Aorta (tissue), 5 donors: ENCODE data around the gene TET2. TPM values are rescaled to one million over a fixed set of nuclear protein-coding genes. Genes with fewer than 3 reads are reported as not detected.

ENCODE experiments used
- ATAC-seq: fragments of 200-7000 bp; cut with Tn5 transposase; one replicate; pipeline ENCODE4 v1.9.1; 2022; ENCODE audit warnings: moderate library complexity; ENCODE audit not compliant: low FRiP score
- DNase-seq, 2 donors: peaks; one replicate each; pipeline ENCODE4 v3.0.0-alpha.2; 2020
- H3K27ac ChIP-seq, 2 donors: one replicate each; pipeline ENCODE4 v1.5.1; 2013; ENCODE audit warnings: low read length in 2 of 2, mild to moderate bottlenecking in 2 of 2, moderate library complexity in 2 of 2, control low read depth in 1 of 2, inconsistent platforms in 1 of 2, low read depth in 1 of 2
- H3K27me3 ChIP-seq, 2 donors: one replicate each; pipeline ENCODE4 v1.6.1; 2013; ENCODE audit warnings: control low read depth in 1 of 2, low read length in 1 of 2, mild to moderate bottlenecking in 1 of 2, moderate library complexity in 1 of 2; ENCODE audit not compliant: insufficient read depth in 2 of 2, control insufficient read depth in 1 of 2
- H3K36me3 ChIP-seq, 2 donors: one replicate each; pipeline ENCODE4 v1.6.1; 2013; ENCODE audit warnings: control low read depth in 1 of 2, low read length in 1 of 2, mild to moderate bottlenecking in 1 of 2; ENCODE audit not compliant: insufficient read depth in 2 of 2, control insufficient read depth in 1 of 2
- H3K4me1 ChIP-seq, 2 donors: one replicate each; pipeline ENCODE4 v1.6.1; 2013; ENCODE audit warnings: low read length in 2 of 2, control low read depth in 1 of 2, mild to moderate bottlenecking in 1 of 2, moderate library complexity in 1 of 2; ENCODE audit not compliant: insufficient read depth in 2 of 2, control insufficient read depth in 1 of 2
- H3K4me3 ChIP-seq, 2 donors: one replicate each; pipeline ENCODE4 v1.5.1; 2013; ENCODE audit warnings: low read length in 2 of 2, control low read depth in 1 of 2, mild to moderate bottlenecking in 1 of 2
- H3K9me3 ChIP-seq: one replicate; pipeline ENCODE4 v1.6.1; 2013; ENCODE audit warnings: mild to moderate bottlenecking, low read length; ENCODE audit not compliant: control insufficient read depth
- WGBS, 2 donors: extraction: QIAGEN DNeasy Blood & Tissue Kit; methylation state at CpG; one replicate each; pipeline ENCODE4 v1.1.7; 2013; 5-methylcytosine and 5-hydroxymethylcytosine counted together
- intact Hi-C, 2 donors: fragments of 100-400 bp; cut with DNase I; formaldehyde crosslinking; loops; one replicate each; pipeline versions ENCODE4 v1.14.2 to v1.15.0; 2022
- polyA plus RNA-seq, 2 donors: library from polyadenylated mRNA; stranded (reverse); fragments of 200-250 nt; gene quantifications; one replicate each; pipeline ENCODE4 v1.2.3, GENCODE V29; 2013
- total RNA-seq, 2 donors: library from RNA; stranded (reverse); fragmentation: NEBNext Ultra II Directional; extraction: Animal tissue kit (Norgen Biotek cat#: 25700); gene quantifications; one replicate each; pipeline ENCODE4 v1.2.1, GENCODE V29; 2021
- donor health status: healthy with polysubstance abuse.
- donor health status: Bipolar disorder and iron deficiency.
- donor health status: DM: no; HTN: no; CAD: no.
- donor health status: DM: no; HTN: no; CAD: no.
- donor health status: DM: yes; HTN: yes; CAD: no.

TET2 gene
- total and polyA plus RNA-seq, 4 donors: 2.0 to 40.9 (median 21.8) TPM

DNA sequence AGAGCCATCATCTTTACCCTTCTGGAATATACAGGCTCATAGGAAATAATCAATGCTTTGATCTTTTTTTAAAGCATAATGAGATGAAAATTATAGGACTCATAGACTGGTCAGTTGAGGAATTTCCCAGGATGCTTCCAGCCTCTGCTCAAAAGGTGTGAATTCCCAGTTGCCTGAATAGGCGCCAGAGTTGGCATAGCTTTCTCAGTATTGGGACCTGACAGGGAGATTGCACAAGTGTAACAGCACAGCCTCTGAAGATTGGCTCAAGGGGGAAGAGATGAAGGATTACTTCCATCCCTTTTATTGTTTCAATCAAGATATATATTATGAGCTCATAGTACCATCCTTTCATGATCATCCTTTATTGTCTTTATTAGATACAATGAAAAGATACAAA is 17.9 kb downstream of the TET2 start:
- H3K36me3 ChIP-seq: no peaks in the 10 kb centered on the region
- no peak overlapping the region for H3K4me3 ChIP-seq
- DNase-seq (no peak), ATAC-seq (no peak)
- no peaks in the 10 kb centered on the region for H3K27me3 ChIP-seq
- H3K4me1 ChIP-seq: no peaks in the 10 kb centered on the region
- H3K9me3 ChIP-seq: no peaks in the 10 kb centered on the region
- no peak overlapping the region for H3K27ac ChIP-seq
- WGBS, 2 donors: 98 to 100% methylated on average over 1 of the region's 1 CpG
- intact Hi-C loops: no loop called here

DNA sequence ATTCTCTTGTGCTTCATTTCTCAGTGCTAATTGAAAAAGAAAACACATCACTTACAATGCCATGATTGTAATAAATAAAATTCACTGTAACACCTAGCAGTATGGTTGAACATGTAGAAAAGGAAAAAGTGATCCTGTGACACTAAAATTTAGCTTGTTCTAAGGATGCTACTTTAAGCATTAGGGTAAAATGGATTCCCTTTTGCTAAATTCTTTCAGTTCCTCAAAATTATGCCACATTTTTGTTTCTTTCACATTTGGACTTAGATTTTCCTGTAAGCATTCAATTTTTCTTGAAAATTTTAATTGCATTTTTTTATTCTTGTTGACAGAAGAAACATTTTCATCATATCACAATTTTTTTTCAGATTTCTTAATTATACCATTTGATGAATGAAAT is 19.4 kb downstream of the TET2 start:
- Histone ChIP-seq H3K27ac (no peak overlapping the region), H3K27me3 (no peaks in the 10 kb centered on the region), H3K9me3 (no peaks in the 10 kb centered on the region), H3K4me1 (peaks cover 0 to 2% of the 10 kb centered on the region in 2 donors), H3K4me3 (no peak overlapping the region), H3K36me3 (no peaks in the 10 kb centered on the region)
- intact Hi-C loops: no loop called here
- DNase-seq (no peak), ATAC-seq (no peak)

DNA sequence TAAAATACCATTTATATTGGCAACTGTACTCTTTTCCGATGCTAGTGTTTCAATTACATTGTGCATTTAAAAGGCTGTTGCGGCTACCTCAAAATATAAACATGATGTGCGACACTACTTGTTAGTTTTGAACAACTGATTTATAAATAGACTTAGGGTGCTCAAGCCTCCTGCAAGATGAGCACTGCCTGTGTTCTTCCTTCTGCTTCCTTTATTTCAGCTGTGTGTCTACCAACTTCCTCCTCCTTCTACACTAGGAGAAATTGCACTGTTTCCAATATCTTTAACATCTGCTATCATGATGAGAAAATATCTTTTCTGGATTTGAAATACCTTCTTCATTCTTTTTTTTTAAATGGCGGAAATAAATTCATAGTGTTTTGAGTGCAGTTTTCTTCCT is 24.0 kb downstream of the TET2 start:
- 52 to 67% methylated on average over 4 of the region's 4 CpGs for WGBS, 2 donors
- Histone ChIP-seq H3K27me3 (no peaks in the 10 kb centered on the region), H3K36me3 (no peaks in the 10 kb centered on the region), H3K4me1 (peaks cover 2 to 3% of the 10 kb centered on the region in 2 donors), H3K9me3 (no peaks in the 10 kb centered on the region), H3K27ac (no peak overlapping the region), H3K4me3 (no peak overlapping the region)
- intact Hi-C loops: no loop called here
- ATAC-seq (no peak), DNase-seq (no peak)

DNA sequence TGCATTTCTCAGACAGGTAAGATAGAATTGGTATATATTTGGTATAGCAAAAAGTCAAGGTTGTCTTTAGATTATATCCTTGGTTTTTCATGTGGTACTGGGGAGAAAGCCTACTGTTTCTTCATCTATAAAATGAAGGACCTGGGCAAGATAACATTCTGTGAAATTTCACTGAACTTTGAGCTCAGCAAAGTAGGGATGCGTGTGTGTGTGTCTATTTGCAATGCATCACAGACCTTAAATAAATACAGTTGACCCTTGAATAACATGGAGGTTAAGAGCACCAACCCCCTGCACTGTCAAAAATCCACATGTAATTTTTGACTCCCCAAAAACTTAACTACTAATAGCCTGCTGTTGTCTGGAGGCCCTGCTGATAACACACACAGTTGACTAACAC is 25.2 kb downstream of the TET2 start:
- Histone ChIP-seq H3K36me3 (no peaks in the 10 kb centered on the region), H3K27me3 (no peaks in the 10 kb centered on the region), H3K27ac (no peak overlapping the region), H3K4me3 (no peak overlapping the region), H3K4me1 (peaks cover 2 to 3% of the 10 kb centered on the region in 2 donors), H3K9me3 (no peaks in the 10 kb centered on the region)
- WGBS, 2 donors: 91 to 96% methylated on average over 1 of the region's 1 CpG
- no peak for DNase-seq
- no peak for ATAC-seq
- intact Hi-C loops: no loop called here

DNA sequence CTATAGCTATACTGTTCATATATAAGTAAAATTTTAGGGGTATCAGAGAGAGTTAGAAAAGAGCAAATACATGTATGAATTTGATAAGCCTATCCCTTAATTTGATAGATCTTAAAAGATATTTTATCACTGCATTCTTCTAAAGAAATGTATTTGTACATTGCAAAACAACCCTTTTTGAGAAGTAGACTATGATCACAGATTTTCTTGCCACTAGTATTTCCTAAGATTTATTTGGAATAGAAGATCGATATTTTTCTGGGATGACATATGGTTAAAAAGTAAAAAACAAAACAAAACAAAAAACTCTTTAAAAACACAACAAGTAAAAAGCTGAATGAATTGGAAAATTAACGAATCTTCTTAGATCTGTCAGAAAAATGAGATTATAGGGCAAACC is 27.4 kb downstream of the TET2 start:
- intact Hi-C loops: no loop called here
- no peak overlapping the region for H3K4me3 ChIP-seq
- H3K9me3 ChIP-seq: no peaks in the 10 kb centered on the region
- DNase-seq (no peak), ATAC-seq (no peak)
- WGBS, 2 donors: 97 to 98% methylated on average over 2 of the region's 2 CpGs
- no peak overlapping the region for H3K27ac ChIP-seq
- no peaks in the 10 kb centered on the region for H3K27me3 ChIP-seq
- no peaks in the 10 kb centered on the region for H3K36me3 ChIP-seq
- H3K4me1 ChIP-seq: peaks cover 2 to 3% of the 10 kb centered on the region in 2 donors

DNA sequence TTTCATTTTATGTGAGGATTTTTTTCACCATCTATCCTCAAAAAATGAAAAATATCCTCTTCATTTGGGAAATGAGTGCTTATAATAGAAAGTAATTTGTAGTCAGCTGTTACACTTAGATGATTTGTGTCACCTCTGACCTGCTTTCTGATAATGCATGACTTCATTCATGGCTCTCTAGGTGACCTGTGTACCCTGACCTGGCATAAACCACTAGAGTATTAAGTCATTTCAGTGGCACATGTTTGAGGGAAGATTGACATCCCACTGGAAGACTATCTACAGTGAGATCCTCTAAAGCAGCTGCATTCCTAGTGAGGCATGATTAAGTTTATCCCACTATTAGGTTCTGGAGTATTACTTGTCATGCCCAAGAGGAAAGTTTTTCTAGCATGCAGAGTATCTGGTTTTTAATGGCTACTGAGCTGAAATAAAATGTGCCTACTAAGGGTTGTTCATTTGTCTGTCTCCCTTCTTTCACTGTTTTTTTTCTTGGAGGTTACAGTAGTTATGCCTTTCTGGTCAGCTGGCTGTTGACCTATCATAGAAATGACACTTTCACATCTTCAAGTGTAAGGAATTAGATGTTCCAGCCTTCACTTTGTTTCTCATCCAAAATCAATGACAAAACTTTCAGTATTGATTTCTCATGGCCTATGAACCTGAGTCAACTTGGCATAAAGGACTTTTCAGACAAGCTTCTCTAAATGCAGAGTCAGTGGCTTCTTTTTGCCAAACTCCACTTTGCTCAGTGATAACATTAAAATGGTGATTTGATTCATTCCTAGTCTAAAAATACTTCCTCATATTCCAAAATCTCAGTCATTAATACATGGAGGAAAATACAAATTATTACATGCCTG is 33.1 kb downstream of the TET2 start:
- no peak overlapping the region for H3K4me3 ChIP-seq
- H3K27ac ChIP-seq: no peak overlapping the region
- no peaks in the 10 kb centered on the region for H3K27me3 ChIP-seq
- no peak for DNase-seq
- no peaks in the 10 kb centered on the region for H3K9me3 ChIP-seq
- H3K4me1 ChIP-seq: peaks cover 0 to 2% of the 10 kb centered on the region in 2 donors
- ATAC-seq: no peak
- intact Hi-C loops: no loop called here
- H3K36me3 ChIP-seq: no peaks in the 10 kb centered on the region

DNA sequence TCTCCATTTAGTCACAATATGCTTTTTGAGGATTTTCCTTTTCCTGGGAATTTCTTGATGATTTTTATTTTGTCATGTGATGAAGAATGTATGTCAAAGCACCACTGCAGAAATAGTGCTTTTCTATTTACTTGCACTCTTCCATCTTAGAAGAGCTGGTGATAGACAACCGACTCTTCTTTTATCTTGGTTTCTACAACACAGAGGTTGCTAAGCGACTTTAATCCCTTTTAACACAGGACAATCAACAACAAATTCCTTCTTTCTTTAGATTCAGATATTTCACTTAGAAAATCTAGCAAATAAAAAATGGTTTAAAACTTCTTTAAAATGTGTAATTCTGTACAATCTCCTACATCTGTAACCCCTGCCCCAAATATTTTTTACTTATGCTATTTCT is 34.6 kb downstream of the TET2 start:
- 55 to 63% methylated on average over 2 of the region's 2 CpGs for WGBS, 2 donors
- ATAC-seq (no peak), DNase-seq (no peak)
- H3K27ac ChIP-seq: no peak overlapping the region
- H3K9me3 ChIP-seq: no peaks in the 10 kb centered on the region
- no peak overlapping the region for H3K4me3 ChIP-seq
- intact Hi-C loops: no loop called here
- H3K27me3 ChIP-seq: no peaks in the 10 kb centered on the region
- peaks cover 0 to 2% of the 10 kb centered on the region in 2 donors for H3K4me1 ChIP-seq
- no peaks in the 10 kb centered on the region for H3K36me3 ChIP-seq

DNA sequence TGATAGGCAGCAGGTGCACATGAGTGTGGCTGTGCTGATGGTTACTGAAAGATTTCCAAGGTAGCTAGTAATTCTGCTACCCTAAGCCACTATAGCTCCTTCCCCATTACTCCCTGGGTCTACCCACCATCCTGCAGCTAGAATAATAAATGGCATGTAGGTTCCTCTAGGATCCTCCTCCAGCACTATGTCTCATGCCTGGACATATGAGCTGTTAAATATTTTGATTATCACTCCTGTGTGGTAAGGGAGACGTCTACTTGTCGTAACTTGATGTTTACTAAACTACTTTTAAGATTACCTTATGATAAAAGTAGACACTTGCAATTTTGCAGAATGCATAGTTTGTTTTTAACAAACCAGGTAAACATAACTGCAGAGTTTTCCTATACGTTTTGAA is 35.5 kb downstream of the TET2 start:
- intact Hi-C loops: no loop called here
- 78 to 82% methylated on average over 3 of the region's 3 CpGs for WGBS, 2 donors
- ATAC-seq: no peak

DNA sequence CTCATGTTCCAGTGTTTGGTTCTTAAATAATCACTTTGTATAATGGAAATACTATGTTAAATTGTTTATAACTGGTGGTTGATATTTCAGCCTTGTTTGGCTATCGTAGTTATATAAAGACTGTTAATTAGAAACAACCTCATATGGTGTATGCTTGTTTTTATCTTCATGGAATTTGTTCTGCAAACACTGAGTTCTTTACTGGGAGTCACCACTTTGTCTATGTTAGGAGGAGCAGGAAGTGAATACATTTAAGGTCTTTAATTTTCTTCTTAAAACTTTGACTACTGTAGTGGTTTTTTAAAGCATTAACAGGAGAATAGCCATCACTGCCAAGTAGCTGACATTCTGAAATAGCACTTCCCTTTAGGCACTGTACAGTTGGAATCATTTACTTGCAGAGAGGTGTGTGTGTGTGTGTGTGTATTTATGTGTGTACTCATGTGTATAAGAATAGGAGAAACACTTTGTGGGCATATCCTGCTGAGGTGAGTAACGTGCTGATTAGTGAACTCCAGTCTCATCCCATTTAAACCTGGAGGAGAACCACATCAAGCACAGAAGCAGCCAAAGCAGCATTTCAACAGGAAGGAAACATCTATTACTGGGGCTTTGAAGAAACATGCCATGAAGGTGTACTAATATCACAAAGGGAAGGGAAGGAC is 37.8 kb downstream of the TET2 start:
- Histone ChIP-seq H3K4me1 (peaks cover 0 to 2% of the 10 kb centered on the region in 2 donors), H3K36me3 (no peaks in the 10 kb centered on the region), H3K9me3 (no peaks in the 10 kb centered on the region), H3K4me3 (no peak overlapping the region), H3K27ac (no peak overlapping the region), H3K27me3 (no peaks in the 10 kb centered on the region)
- DNase-seq: no peak
- intact Hi-C loops: no loop called here
- ATAC-seq: no peak
- WGBS, 2 donors: 77 to 81% methylated on average over 2 of the region's 2 CpGs

More for the DNA sequence above, 35.5 kb downstream of the TET2 start:
- no peak overlapping the region for H3K27ac ChIP-seq
- peaks cover 0 to 2% of the 10 kb centered on the region in 2 donors for H3K4me1 ChIP-seq
- H3K4me3 ChIP-seq: no peak overlapping the region
- no peaks in the 10 kb centered on the region for H3K9me3 ChIP-seq
- DNase-seq: no peak
- H3K27me3 ChIP-seq: no peaks in the 10 kb centered on the region
- H3K36me3 ChIP-seq: no peaks in the 10 kb centered on the region
